Neural crest cell (in vitro differentiated cells): ENCODE results near the gene SOX8. TPM values are rescaled to one million over a fixed set of nuclear protein-coding genes. Genes with fewer than 3 reads are reported as not detected.
A peak's percentile ranks its signal among the peaks of the same experiment; 100 is the strongest.

ENCODE experiments used
- DNase-seq: peaks from one replicate; pipeline ENCODE4 v3.0.0; 2021; ENCODE audit warnings: low read depth, mixed read lengths, low spot score
- H3K27ac Mint-ChIP-seq: one replicate; pipeline ENCODE4 v1.8.0; 2021; ENCODE audit warnings: mild to moderate bottlenecking, mixed read lengths; ENCODE audit not compliant: unreplicated experiment
- H3K27me3 Mint-ChIP-seq: 2 replicates; pipeline ENCODE4 v1.8.0; 2021; ENCODE audit warnings: low read depth, mild to moderate bottlenecking, mixed read lengths
- H3K36me3 Mint-ChIP-seq: 2 replicates; pipeline ENCODE4 v1.8.0; 2021; ENCODE audit warnings: low read depth, mild to moderate bottlenecking, mixed read lengths
- H3K4me1 Mint-ChIP-seq: 2 replicates; pipeline ENCODE4 v1.8.0; 2021; ENCODE audit warnings: mixed read lengths
- H3K4me3 Mint-ChIP-seq: one replicate; pipeline ENCODE4 v1.8.0; 2021; ENCODE audit warnings: mild to moderate bottlenecking, mixed read lengths
- H3K9me3 Mint-ChIP-seq: 2 replicates; pipeline ENCODE4 v1.8.0; 2021; ENCODE audit warnings: mixed read lengths
- total RNA-seq: library from RNA; stranded (reverse); gene quantifications from 2 replicates; pipeline ENCODE4 v1.2.1, GENCODE V29; 2021
- TF ChIP-seq, protein P1 (sequence below): fragments of 200-600 bp; sonication (generic); conservative IDR thresholded peaks from 2 replicates; pipeline ENCODE4 v1.5.0; 2021; ENCODE audit warnings: antibody characterized with exemption, mild to moderate bottlenecking

Gene SOX8
- total RNA-seq, 1 donor from 2014 or later, result 19.4 TPM

- peaks cover 12% of the 10 kb centered on the region for H3K4me1 Mint-ChIP-seq
- no peak for DNase-seq
- no peaks in the 10 kb centered on the region for H3K9me3 Mint-ChIP-seq
- TF ChIP-seq, protein P1, sequence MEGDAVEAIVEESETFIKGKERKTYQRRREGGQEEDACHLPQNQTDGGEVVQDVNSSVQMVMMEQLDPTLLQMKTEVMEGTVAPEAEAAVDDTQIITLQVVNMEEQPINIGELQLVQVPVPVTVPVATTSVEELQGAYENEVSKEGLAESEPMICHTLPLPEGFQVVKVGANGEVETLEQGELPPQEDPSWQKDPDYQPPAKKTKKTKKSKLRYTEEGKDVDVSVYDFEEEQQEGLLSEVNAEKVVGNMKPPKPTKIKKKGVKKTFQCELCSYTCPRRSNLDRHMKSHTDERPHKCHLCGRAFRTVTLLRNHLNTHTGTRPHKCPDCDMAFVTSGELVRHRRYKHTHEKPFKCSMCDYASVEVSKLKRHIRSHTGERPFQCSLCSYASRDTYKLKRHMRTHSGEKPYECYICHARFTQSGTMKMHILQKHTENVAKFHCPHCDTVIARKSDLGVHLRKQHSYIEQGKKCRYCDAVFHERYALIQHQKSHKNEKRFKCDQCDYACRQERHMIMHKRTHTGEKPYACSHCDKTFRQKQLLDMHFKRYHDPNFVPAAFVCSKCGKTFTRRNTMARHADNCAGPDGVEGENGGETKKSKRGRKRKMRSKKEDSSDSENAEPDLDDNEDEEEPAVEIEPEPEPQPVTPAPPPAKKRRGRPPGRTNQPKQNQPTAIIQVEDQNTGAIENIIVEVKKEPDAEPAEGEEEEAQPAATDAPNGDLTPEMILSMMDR, result no peak
- peaks cover 2% of the 10 kb centered on the region for H3K36me3 Mint-ChIP-seq
- peak overlapping the region; percentile 62 for H3K27ac Mint-ChIP-seq
- H3K4me3 Mint-ChIP-seq, result peak overlapping the region; percentile 12
- H3K27me3 Mint-ChIP-seq, result peaks cover 6% of the 10 kb centered on the region
Measured at GRCh38 chr16:988471-989353, 7.1 kb downstream of the SOX8 start.

DNA sequence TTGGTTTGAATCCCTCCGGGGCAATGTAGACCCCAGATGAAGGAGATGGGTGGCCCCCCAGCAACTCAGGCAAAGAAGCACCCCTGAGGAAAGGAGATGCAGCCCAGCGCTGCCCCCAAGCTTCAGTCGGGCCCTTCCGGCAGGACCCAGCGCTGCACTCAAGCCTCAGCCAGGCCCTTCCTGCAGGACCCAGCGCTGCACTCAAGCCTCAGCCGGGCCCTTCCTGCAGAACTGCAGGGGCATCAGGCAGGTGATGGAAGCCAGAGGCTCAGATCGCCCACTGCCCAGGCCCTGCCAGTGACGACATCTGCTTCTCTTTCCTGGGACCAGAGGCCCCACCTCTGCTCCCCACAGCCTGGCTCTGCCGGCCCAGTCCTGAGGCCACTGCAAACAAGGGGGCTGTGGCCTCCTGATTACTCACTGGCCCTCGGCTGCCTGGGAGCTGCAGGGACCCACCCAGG, 7.8 kb downstream of the SOX8 start:
- TF ChIP-seq, protein P1, result no peak
- Mint-ChIP-seq H3K4me3 (no peak overlapping the region), H3K27me3 (peaks cover 3% of the 10 kb centered on the region), H3K27ac (no peak overlapping the region), H3K4me1 (peaks cover 12% of the 10 kb centered on the region), H3K36me3 (peaks cover 2% of the 10 kb centered on the region), H3K9me3 (no peaks in the 10 kb centered on the region)
- DNase-seq, result no peak

DNA sequence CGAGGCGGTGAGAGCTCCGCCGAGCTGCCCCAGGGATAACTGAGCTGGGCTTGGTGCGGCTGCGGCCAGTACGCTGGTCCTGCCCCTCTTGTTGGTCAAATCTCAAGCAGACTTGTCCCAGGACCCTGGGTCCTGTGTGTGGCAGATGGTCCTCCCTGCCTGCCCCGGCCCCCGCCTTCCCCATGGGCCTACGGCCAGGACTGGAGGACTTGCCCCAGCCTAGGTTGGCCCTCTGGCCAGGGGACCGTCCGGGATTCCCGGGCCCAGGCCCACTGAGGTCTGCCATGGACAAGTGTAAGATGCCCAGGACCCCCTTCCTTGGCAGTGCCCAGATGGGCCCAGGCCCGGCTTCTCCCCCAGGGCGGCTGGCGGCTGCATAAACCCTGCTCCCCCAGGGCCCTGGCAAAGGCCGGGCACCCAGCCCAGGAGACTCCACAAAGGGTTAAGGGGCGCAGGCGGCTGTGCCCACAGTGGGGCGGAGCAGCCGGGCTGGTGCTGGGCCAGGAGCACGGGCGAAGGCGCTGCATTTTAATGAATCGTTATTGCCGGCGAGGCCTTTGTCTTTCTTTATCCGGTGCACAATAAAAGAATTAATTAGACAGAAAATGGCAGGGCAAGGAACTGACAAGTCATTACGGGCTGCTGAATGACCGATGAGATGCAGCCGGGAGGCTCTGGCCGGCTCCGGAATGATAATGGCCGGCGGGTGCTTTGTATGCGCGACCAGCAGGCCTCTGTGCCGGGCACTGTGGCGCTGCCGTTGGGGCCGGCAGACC, 9.1 kb downstream of the SOX8 start:
- no peaks in the 10 kb centered on the region for H3K9me3 Mint-ChIP-seq
- peaks cover 11% of the 10 kb centered on the region for H3K27me3 Mint-ChIP-seq
- peaks cover 2% of the 10 kb centered on the region for H3K36me3 Mint-ChIP-seq
- no peak for DNase-seq
- peaks cover 12% of the 10 kb centered on the region for H3K4me1 Mint-ChIP-seq
- H3K4me3 Mint-ChIP-seq, result peak overlapping the region; percentile 87
- TF ChIP-seq, protein P1, result no peak
- peak overlapping the region; percentile 97 for H3K27ac Mint-ChIP-seq

DNA sequence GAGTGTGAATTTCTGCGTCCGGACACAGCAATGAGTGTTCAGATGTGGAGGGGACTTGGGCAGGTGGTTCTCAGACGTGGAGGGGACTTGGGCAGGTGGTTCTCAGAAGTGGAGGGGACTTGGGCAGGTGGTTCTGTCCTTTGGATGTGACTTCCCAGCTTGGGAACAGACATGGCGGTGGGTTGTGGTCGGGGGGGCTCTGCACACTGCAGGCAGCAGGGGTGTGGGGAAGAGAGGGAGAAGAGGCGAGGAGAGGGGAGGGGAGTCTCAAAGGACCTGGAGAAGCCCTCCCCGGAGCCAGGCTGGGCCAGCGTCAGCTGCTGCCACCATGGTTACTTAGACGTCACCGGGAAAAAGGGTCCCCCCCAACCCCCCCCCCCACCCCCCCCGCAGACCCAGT, 9.8 kb downstream of the SOX8 start:
- no peak for DNase-seq
- Mint-ChIP-seq H3K4me1 (peaks cover 18% of the 10 kb centered on the region), H3K9me3 (no peaks in the 10 kb centered on the region), H3K27me3 (peaks cover 18% of the 10 kb centered on the region), H3K4me3 (peak overlapping the region; percentile 87), H3K27ac (peak overlapping the region; percentile 97), H3K36me3 (peaks cover 2% of the 10 kb centered on the region)
- TF ChIP-seq, protein P1, result no peak

DNA sequence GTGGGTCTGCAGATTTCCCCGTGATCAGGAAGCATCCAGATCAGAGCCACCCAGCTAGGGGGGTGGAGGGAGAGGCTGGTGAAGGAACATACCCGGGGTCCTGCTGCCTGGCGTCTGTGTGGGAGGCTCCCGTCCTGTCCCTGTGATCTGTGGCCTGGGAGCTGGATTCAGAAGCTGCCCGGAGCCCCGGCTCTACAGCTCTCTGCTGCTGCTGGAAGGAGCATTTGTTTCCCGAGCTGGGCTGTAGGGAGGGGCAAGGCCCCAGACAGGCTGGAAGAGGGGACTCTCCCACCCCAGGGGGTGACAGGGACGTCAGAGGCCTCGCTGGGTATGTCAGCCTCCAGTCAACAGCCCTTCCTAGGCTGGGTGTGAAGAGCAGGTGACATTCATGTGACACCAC, 10.2 kb downstream of the SOX8 start:
- DNase-seq, result no peak
- peaks cover 22% of the 10 kb centered on the region for H3K4me1 Mint-ChIP-seq
- no peaks in the 10 kb centered on the region for H3K9me3 Mint-ChIP-seq
- H3K36me3 Mint-ChIP-seq, result no peaks in the 10 kb centered on the region
- H3K27ac Mint-ChIP-seq, result peak overlapping the region; percentile 50
- H3K4me3 Mint-ChIP-seq, result peak overlapping the region; percentile 38
- TF ChIP-seq, protein P1, result no peak
- H3K27me3 Mint-ChIP-seq, result peaks cover 21% of the 10 kb centered on the region
